ENCODE results near the gene CA11.
"Not testable (repeated sequence)": the region's sequence is repeated elsewhere in the genome, so short reads cannot be mapped to it uniquely, and the experiment has no call there.

GRCh38 chr19:48680006-48680405 is 34.0 kb upstream of the CA11 start:
- TF ChIP-seq POLR2A (IDR thresholded peaks at IDR 0.05; ENCODE audit: extremely low read depth, insufficient read length); CTCF (IDR thresholded peaks at IDR 0.05; ENCODE audit: low read depth, low read length): not testable (repeated sequence)

All from NB4 (cell line).